ENCODE measurements around the gene KRT76.

KRT76 gene

GRCh38 chr12:52779914-52780313 is 2.8 kb upstream of the KRT76 start:
- no peak overlapping the region for H3K4me3 ChIP-seq (ENCODE audit: low read depth, low read length)
- no peak for DNase-seq (ENCODE audit: low read depth)
- TF ChIP-seq CTCF (IDR thresholded peaks at IDR 0.05; ENCODE audit: control insufficient read depth, extremely low read depth, insufficient read depth), result no peak

GRCh38 chr12:52778833-52779232 is 1.7 kb upstream of the KRT76 start:
- TF ChIP-seq CTCF (IDR thresholded peaks at IDR 0.05; ENCODE audit: control insufficient read depth, extremely low read depth, insufficient read depth), result no peak
- H3K4me3 ChIP-seq (ENCODE audit: low read depth, low read length), result no peak overlapping the region
- no peak for DNase-seq (ENCODE audit: low read depth)

- no peak overlapping the region for H3K4me3 ChIP-seq (ENCODE audit: low read depth, low read length)
- no peak for DNase-seq (ENCODE audit: low read depth)
- TF ChIP-seq CTCF (IDR thresholded peaks at IDR 0.05; ENCODE audit: control insufficient read depth, extremely low read depth, insufficient read depth), result no peak
Measured at GRCh38 chr12:52777566-52777965, 421 bp upstream of the KRT76 start.

- no peak for DNase-seq (ENCODE audit: low read depth)
- H3K4me3 ChIP-seq (ENCODE audit: low read depth, low read length), result no peak overlapping the region
- TF ChIP-seq CTCF (IDR thresholded peaks at IDR 0.05; ENCODE audit: control insufficient read depth, extremely low read depth, insufficient read depth), result no peak
Measured at GRCh38 chr12:52776435-52776834, 710 bp downstream of the KRT76 start.

- no peak overlapping the region for H3K4me3 ChIP-seq (ENCODE audit: low read depth, low read length)
- TF ChIP-seq CTCF (IDR thresholded peaks at IDR 0.05; ENCODE audit: control insufficient read depth, extremely low read depth, insufficient read depth), result no peak
- no peak for DNase-seq (ENCODE audit: low read depth)
Measured at GRCh38 chr12:52774629-52775250, 2.4 kb downstream of the KRT76 start.

- no peak for TF ChIP-seq CTCF (IDR thresholded peaks at IDR 0.05; ENCODE audit: control insufficient read depth, extremely low read depth, insufficient read depth)
- no peak overlapping the region for H3K4me3 ChIP-seq (ENCODE audit: low read depth, low read length)
- DNase-seq (ENCODE audit: low read depth), result no peak
Measured at GRCh38 chr12:52772772-52773171, 4.4 kb downstream of the KRT76 start.

GRCh38 chr12:52772188-52772587 is 5.0 kb downstream of the KRT76 start:
- DNase-seq (ENCODE audit: low read depth), result no peak
- no peak for TF ChIP-seq CTCF (IDR thresholded peaks at IDR 0.05; ENCODE audit: control insufficient read depth, extremely low read depth, insufficient read depth)

More at GRCh38 chr12:52772188-52772587, 5.0 kb downstream of the KRT76 start:
- H3K4me3 ChIP-seq (ENCODE audit: low read depth, low read length), result no peak overlapping the region
